Mucosa of descending colon (tissue), 3 donors: ENCODE measurements around the gene TSHZ2. TPM values are rescaled to one million over a fixed set of nuclear protein-coding genes. Genes with fewer than 3 reads are reported as not detected.

ENCODE experiments used
- ATAC-seq: fragments of 200-7000 bp; cut with Tn5 transposase; one replicate; pipeline ENCODE4 v1.9.1; 2020; ENCODE audit warnings: mild to moderate bottlenecking, moderate library complexity
- DNase-seq, 3 donors: peaks; one replicate each; pipeline ENCODE4 v3.0.0-alpha.2; 2020
- H3K36me3 ChIP-seq: fragments of 200-600 bp; one replicate; pipeline ENCODE4 v1.8.0; 2021; ENCODE audit warnings: low read depth, mild to moderate bottlenecking
- H3K4me1 ChIP-seq: fragments of 200-600 bp; one replicate; pipeline ENCODE4 v1.8.0; 2021; ENCODE audit warnings: low read depth, mild to moderate bottlenecking
- H3K4me3 ChIP-seq: fragments of 200-600 bp; one replicate; pipeline ENCODE4 v1.8.0; 2021; ENCODE audit warnings: mild to moderate bottlenecking
- H3K9me3 ChIP-seq: fragments of 200-600 bp; one replicate; pipeline ENCODE4 v1.8.0; 2021; ENCODE audit warnings: mild to moderate bottlenecking
- CTCF ChIP-seq: fragments of 200-600 bp; IDR thresholded peaks from one replicate; pipeline ENCODE4 v1.8.0; 2022; ENCODE audit warnings: antibody characterized with exemption, mild to moderate bottlenecking
- intact Hi-C, 2 donors: fragments of 100-400 bp; cut with DNase I in 1 of 2; cut with micrococcal nuclease in 1 of 2; formaldehyde crosslinking; loops; one replicate each; pipeline versions ENCODE4 v1.11.0 to v1.11.1; 2022; cut with DNase I, micrococcal nuclease
- total RNA-seq, 3 donors: library from RNA; stranded (reverse); fragmentation: NEBNext Ultra II Directional in 2 of 3; extraction: Animal tissue kit (Norgen Biotek cat#: 25700) in 2 of 3; gene quantifications; one replicate each; pipeline versions ENCODE4 v1.2.1 to v1.2.4, GENCODE V29; 2021 to 2023
- donor health status: DM: no; HTN: no; CAD: no; lungs with moderate emphysema.
- donor health status: DM: no; HTN: no; CAD: no.
- donor health status: DM: no; HTN: yes; CAD: no.

The TSHZ2 gene
- total RNA-seq, 3 donors from 2014 or later = 1.9 to 17.8 (median 3.6) TPM

- H3K4me3 ChIP-seq = no peak overlapping the region
- DNase-seq (no peak), ATAC-seq (no peak)
- H3K36me3 ChIP-seq = no peaks in the 10 kb centered on the region
- no peaks in the 10 kb centered on the region for H3K4me1 ChIP-seq
- no peak for TF ChIP-seq CTCF
- intact Hi-C loops = no loop called here
- no peaks in the 10 kb centered on the region for H3K9me3 ChIP-seq
Measured at GRCh38 chr20:53349730-53350129, 377.6 kb downstream of the TSHZ2 start.

- H3K36me3 ChIP-seq = no peaks in the 10 kb centered on the region
- no peak overlapping the region for H3K4me3 ChIP-seq
- ATAC-seq (no peak), DNase-seq (no peak)
- peaks cover 4% of the 10 kb centered on the region for H3K9me3 ChIP-seq
- no peaks in the 10 kb centered on the region for H3K4me1 ChIP-seq
- intact Hi-C loops = no loop called here
- no peak for TF ChIP-seq CTCF
Measured at GRCh38 chr20:53352727-53353440, 380.7 kb downstream of the TSHZ2 start.

GRCh38 chr20:53354314-53354713 is 382.2 kb downstream of the TSHZ2 start:
- DNase-seq (no peak), ATAC-seq (no peak)
- no peak for TF ChIP-seq CTCF
- Histone ChIP-seq H3K9me3 (peaks cover 4% of the 10 kb centered on the region), H3K4me1 (no peaks in the 10 kb centered on the region), H3K4me3 (no peak overlapping the region), H3K36me3 (no peaks in the 10 kb centered on the region)
- intact Hi-C loops = no loop called here

- Histone ChIP-seq H3K4me3 (no peak overlapping the region), H3K9me3 (peaks cover 4% of the 10 kb centered on the region), H3K4me1 (no peaks in the 10 kb centered on the region), H3K36me3 (no peaks in the 10 kb centered on the region)
- no peak for TF ChIP-seq CTCF
- intact Hi-C loops = no loop called here
- no peak for DNase-seq
- no peak for ATAC-seq
Measured at GRCh38 chr20:53355790-53356189, 383.6 kb downstream of the TSHZ2 start.

- Histone ChIP-seq H3K4me1 (no peaks in the 10 kb centered on the region), H3K36me3 (no peaks in the 10 kb centered on the region), H3K4me3 (no peak overlapping the region), H3K9me3 (peaks cover 4% of the 10 kb centered on the region)
- ATAC-seq (no peak), DNase-seq (no peak)
- TF ChIP-seq CTCF = no peak
- intact Hi-C loops = no loop called here
Measured at GRCh38 chr20:53359425-53359824, 387.3 kb downstream of the TSHZ2 start.

- no peak for DNase-seq
- Histone ChIP-seq H3K4me1 (no peaks in the 10 kb centered on the region), H3K4me3 (no peak overlapping the region), H3K9me3 (peaks cover 3% of the 10 kb centered on the region), H3K36me3 (no peaks in the 10 kb centered on the region)
- no peak for ATAC-seq
- intact Hi-C loops = no loop called here
- TF ChIP-seq CTCF = no peak
Measured at GRCh38 chr20:53360852-53361251, 388.7 kb downstream of the TSHZ2 start.
